GM23248 (cell line): ENCODE measurements around the gene KL.

Experiments
- EZH2 ChIP-seq: fragments of 200-600 bp; sonication (generic); IDR thresholded peaks from 2 replicates; pipeline ENCODE4 v1.6.1; 2018; ENCODE audit warnings: antibody characterized with exemption, mild to moderate bottlenecking; ENCODE audit not compliant: insufficient read depth, poor library complexity, severe bottlenecking
- EZH2phosphoT487 ChIP-seq: fragments of 200-600 bp; sonication (generic); IDR thresholded peaks from 2 replicates; pipeline ENCODE4 v1.6.1; 2018; ENCODE audit warnings: antibody characterized with exemption, moderate library complexity, mild to moderate bottlenecking, low read depth; ENCODE audit not compliant: insufficient read depth

DNA sequence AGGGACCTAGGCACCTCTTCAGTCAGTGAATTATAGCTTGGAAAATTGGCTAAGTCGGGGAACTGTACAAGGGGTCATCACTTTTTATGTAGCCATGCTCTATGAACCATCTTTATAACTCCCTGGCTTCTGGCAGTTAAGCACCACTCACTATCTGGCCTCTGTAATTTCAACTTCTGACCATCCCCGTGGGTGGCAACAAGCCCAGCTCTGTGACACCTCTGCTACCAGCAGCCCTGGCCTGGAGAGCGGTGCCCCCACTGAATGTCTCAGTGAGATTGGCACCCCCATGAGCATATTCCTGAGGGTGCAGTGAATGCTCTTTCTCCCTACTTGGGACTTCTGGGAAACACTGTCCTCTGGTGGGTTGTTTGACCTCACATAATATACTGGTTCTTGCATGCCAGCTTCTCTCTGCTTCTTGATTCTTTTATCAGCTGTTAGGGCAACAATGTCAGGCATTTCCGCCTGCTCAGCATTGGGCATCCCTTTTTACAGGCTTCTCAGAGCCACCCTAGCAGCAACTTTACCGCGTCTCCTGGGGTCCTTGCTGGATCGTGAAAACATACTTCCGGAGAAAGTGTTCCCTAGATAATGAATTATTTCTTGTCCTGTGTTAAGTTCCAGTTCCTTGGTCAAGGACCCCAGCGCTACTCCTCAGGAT is 10.4 kb downstream of the KL start:
- TF ChIP-seq EZH2 (no peak), EZH2phosphoT487 (no peak)
